Epithelial cell of proximal tubule (primary cell): ENCODE data around the gene ASCC2. TPM values are rescaled to one million over a fixed set of nuclear protein-coding genes. Genes with fewer than 3 reads are reported as not detected.
"Not testable (repeated sequence)": the region's sequence is repeated elsewhere in the genome, so short reads cannot be mapped to it uniquely, and the experiment has no call there.

Experiments
- DNase-seq: peaks from one replicate; pipeline ENCODE4 v3.0.0-alpha.2; 2011; ENCODE audit warnings: low read depth
- H3K4me3 ChIP-seq: 2 replicates; pipeline ENCODE4 v1.5.1; 2011; ENCODE audit warnings: low read depth, mild to moderate bottlenecking, low read length
- CTCF ChIP-seq: conservative IDR thresholded peaks from 2 replicates; pipeline ENCODE4 v1.5.1; 2012; ENCODE audit warnings: low read depth, mild to moderate bottlenecking, low read length
- total RNA-seq: library from RNA; depleted of rRNA; stranded (reverse); fragments of >200 nt; gene quantifications from 2 replicates; pipeline ENCODE4 v1.2.3, GENCODE V29; 2015

Gene ASCC2
- total RNA-seq, 1 donor from 2014 or later, result 24.0 TPM

GRCh38 chr22:29839039-29839438, 965 bp upstream of the ASCC2 start:
- no peak overlapping the region for H3K4me3 ChIP-seq
- no peak for TF ChIP-seq CTCF
- DNase-seq, result no peak

GRCh38 chr22:29838599-29838956, 504 bp upstream of the ASCC2 start:
- peak overlapping the region; percentile 93 for H3K4me3 ChIP-seq
- no peak for TF ChIP-seq CTCF
- DNase-seq, result no peak

- peak overlapping the region; percentile 93 for H3K4me3 ChIP-seq
Observed at GRCh38 chr22:29836791-29837370, 1.2 kb downstream of the ASCC2 start.

GRCh38 chr22:29834046-29834445, 4.0 kb downstream of the ASCC2 start:
- no peak for TF ChIP-seq CTCF

More at GRCh38 chr22:29836791-29837370, 1.2 kb downstream of the ASCC2 start:
- DNase-seq, result not testable (repeated sequence)

GRCh38 chr22:29833392-29833965, 4.6 kb downstream of the ASCC2 start:
- no peak for TF ChIP-seq CTCF
- DNase-seq, result no peak
- H3K4me3 ChIP-seq, result no peak overlapping the region

More at GRCh38 chr22:29834046-29834445, 4.0 kb downstream of the ASCC2 start:
- H3K4me3 ChIP-seq, result no peak overlapping the region
- no peak for DNase-seq

- DNase-seq, result no peak
- H3K4me3 ChIP-seq, result no peak overlapping the region
- TF ChIP-seq CTCF, result no peak
Observed at GRCh38 chr22:29831958-29832357, 6.1 kb downstream of the ASCC2 start.

GRCh38 chr22:29831186-29831921, 6.7 kb downstream of the ASCC2 start:
- DNase-seq, result no peak
- TF ChIP-seq CTCF, result no peak
- no peak overlapping the region for H3K4me3 ChIP-seq
